BLaER1 treated with 17β-estradiol and CSF1 and Interleukin-3, amounts not matched to agents 10 nM and 100 nM (cell line): ENCODE data around the gene C9orf72.
A peak's percentile ranks its signal among the peaks of the same experiment; 100 is the strongest.

Experiments
- H3K27ac ChIP-seq, 11 experiments: shearing (Covaris generic); formaldehyde crosslinking; 2 replicates each; pipeline ENCODE4 v1.8.1; 2022
- H3K27me3 ChIP-seq, 11 experiments: shearing (Covaris generic); formaldehyde crosslinking; 2 replicates each; pipeline ENCODE4 v1.8.1; 2022
- H3K36me3 ChIP-seq, 11 experiments: shearing (Covaris generic); formaldehyde crosslinking; 2 replicates each; pipeline ENCODE4 v1.8.1; 2022
- H3K4me1 ChIP-seq, 10 experiments: shearing (Covaris generic); formaldehyde crosslinking; 2 replicates each; pipeline ENCODE4 v1.8.1; 2022
- H3K4me2 ChIP-seq, 11 experiments: shearing (Covaris generic); formaldehyde crosslinking; 2 replicates each; pipeline ENCODE4 v1.8.1; 2022
- H3K4me3 ChIP-seq, 10 experiments: shearing (Covaris generic); formaldehyde crosslinking; 2 replicates each; pipeline ENCODE4 v1.8.1; 2022
- H3K9ac ChIP-seq, 11 experiments: shearing (Covaris generic); formaldehyde crosslinking; 2 replicates each; pipeline ENCODE4 v1.8.1; 2022
- H3K9me3 ChIP-seq, 11 experiments: shearing (Covaris generic); formaldehyde crosslinking; replicated peaks in 1 of 11; 2 replicates each; pipeline ENCODE4 v1.8.1; 2022
- H4K20me1 ChIP-seq, 11 experiments: shearing (Covaris generic); formaldehyde crosslinking; 2 replicates each; pipeline ENCODE4 v1.8.1; 2022
- Cebpa-rat ChIP-seq, 11 experiments: shearing (Covaris generic); IDR thresholded peaks; 2 replicates each; pipeline ENCODE4 v1.8.1; 2022

Gene C9orf72

DNA sequence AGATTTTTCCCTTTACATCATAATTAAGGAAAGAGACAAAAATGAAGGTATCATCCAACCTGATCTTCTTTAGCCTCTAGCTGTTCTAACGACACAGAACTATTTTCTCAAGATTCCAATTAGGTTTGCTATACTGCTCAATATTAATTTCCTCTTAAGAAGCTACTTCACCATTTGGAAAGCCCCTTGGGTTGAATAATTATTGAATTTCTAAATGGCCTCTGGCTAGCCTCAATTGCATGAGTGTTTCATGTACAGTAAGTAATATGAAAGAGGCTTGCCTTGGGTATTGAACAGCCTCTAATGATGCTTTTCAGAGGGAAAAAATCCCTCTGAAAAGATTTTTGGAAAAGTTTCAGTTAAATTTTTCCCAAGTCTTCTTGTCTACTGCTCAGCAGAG lies 40.0 kb downstream of the C9orf72 start:
- Histone ChIP-seq H3K27ac (no peak overlapping the region), H3K9me3 (no peaks in the 10 kb centered on the region), H4K20me1 (no peaks in the 10 kb centered on the region), H3K9ac (no peak overlapping the region), H3K36me3 (peaks cover 0 to 21% (median 4%) of the 10 kb centered on the region in 11 experiments; a peak in 6 of 22 replicates), H3K4me3 (no peak overlapping the region), H3K27me3 (no peaks in the 10 kb centered on the region), H3K4me2 (peak overlapping the region in 2 of 11 experiments; percentile 58 to 65; a peak in 3 of 22 replicates), H3K4me1 (peaks cover 10 to 47% (median 13%) of the 10 kb centered on the region in 10 experiments)
- TF ChIP-seq Cebpa-rat (IDR thresholded peaks at IDR 0.05): no peak

DNA sequence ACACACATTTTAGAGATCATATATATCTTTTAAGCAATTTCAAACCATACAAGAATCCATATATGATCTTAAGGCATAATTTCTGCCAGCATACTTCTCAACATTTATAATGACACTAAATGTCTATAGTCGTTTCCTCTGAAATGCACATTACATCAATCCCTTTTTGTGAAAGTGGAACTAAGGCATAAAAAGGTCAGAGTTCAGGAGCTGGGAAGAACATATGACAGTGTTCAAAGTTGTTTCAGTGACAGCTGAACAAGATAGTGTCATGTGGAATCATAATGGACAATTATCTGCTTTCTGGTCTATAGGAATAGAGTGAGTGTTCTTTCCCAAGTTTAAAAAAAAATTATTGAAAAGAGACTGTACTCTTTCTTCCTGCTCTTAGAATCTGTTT lies 41.2 kb downstream of the C9orf72 start:
- H3K27me3 ChIP-seq: peaks cover 6 to 12% (median 11%) of the 10 kb centered on the region in 11 experiments; a peak in 18 of 22 replicates
- TF ChIP-seq Cebpa-rat (IDR thresholded peaks at IDR 0.05): no peak
- no peak overlapping the region for H3K4me2 ChIP-seq
- peaks cover 0 to 17% (median 4%) of the 10 kb centered on the region in 11 experiments; a peak in 6 of 22 replicates for H3K36me3 ChIP-seq
- H3K4me3 ChIP-seq: no peak overlapping the region
- peaks cover 0 to 5% (median 0%) of the 10 kb centered on the region in 11 experiments; a peak in 1 of 22 replicates for H4K20me1 ChIP-seq
- no peak overlapping the region for H3K9ac ChIP-seq
- peaks cover 17 to 57% (median 22%) of the 10 kb centered on the region in 10 experiments for H3K4me1 ChIP-seq
- no peaks in the 10 kb centered on the region for H3K9me3 ChIP-seq
- no peak overlapping the region for H3K27ac ChIP-seq

- Histone ChIP-seq H3K9me3 (no peaks in the 10 kb centered on the region), H3K4me2 (peak overlapping the region in 2 of 11 experiments; percentile 76 to 93; a peak in 3 of 22 replicates), H3K4me1 (peaks cover 17 to 66% (median 22%) of the 10 kb centered on the region in 10 experiments), H3K27ac (no peak overlapping the region), H3K27me3 (peaks cover 6 to 16% (median 11%) of the 10 kb centered on the region in 11 experiments; a peak in 18 of 22 replicates), H3K36me3 (peaks cover 0 to 13% (median 4%) of the 10 kb centered on the region in 11 experiments; a peak in 5 of 22 replicates), H4K20me1 (peaks cover 0 to 7% (median 0%) of the 10 kb centered on the region in 11 experiments; a peak in 1 of 22 replicates), H3K4me3 (no peak overlapping the region; a peak in 1 of 20 replicates), H3K9ac (no peak overlapping the region)
- no peak for TF ChIP-seq Cebpa-rat (IDR thresholded peaks at IDR 0.05)
Measured at GRCh38 chr9:27530915-27531755, 42.1 kb downstream of the C9orf72 start.

DNA sequence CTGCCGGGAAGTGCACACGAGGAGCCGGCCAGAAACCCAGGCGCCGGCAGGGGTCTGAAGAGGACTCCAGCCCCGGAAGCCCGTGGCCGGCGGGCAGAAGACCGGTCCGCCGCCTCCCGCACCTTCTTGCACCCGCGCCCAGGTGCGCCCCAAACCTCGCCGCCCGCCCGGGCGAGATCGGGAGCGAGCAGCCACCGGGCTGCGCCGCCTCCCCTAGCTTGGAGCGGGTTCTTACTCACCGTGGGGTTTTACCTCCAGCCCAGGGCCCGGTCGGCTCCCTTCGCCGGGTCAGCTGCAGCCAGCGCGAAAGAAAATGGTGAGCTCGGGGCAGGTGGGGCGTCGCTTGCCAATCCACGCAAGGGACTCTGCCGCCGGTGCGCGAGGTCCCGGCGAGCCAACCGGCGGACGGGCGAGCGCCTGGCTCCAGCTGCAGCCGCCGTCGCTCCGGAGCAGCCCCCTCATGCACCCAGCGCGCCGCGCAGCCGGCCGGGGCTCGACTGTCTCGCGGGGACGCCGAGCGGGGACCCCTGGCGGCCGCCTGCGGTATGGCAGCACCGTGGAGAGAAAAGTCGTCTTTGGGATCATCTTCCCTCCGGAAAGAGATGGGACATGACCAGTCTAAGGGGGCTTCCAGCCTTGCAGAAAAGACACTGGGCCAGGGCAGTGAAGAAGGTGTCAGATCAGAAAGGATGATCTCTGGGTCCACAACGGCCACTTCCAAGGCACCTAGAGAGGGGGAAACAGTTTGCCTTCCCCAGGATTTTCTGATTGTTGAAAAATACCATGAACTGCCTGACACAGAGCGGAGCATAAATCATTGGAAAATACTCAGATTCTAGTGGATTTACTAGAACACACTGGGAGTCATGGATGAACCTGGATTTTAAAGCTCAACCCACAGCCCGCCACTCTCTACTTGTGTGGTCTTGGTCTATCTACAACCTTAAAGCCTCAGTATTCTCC lies 43.7 kb downstream of the C9orf72 start, which contains the start of gene MOB3B:
TSS of gene MOB3B (minus strand) at position 499 of the 963 bp plus-strand sequence. CDS start 74,264 bp downstream, outside the sequence.
- Histone ChIP-seq H3K27me3 (peaks cover 6 to 16% (median 11%) of the 10 kb centered on the region in 11 experiments; a peak in 18 of 22 replicates), H3K36me3 (peaks cover 0 to 9% (median 0%) of the 10 kb centered on the region in 11 experiments; a peak in 2 of 22 replicates), H3K4me1 (peaks cover 14 to 78% (median 22%) of the 10 kb centered on the region in 10 experiments), H3K4me2 (peak within 1 kb of the TSS; percentile 76 to 99 (median 95)), H3K4me3 (peak within 1 kb of the TSS; percentile 74 to 85 (median 78)), H4K20me1 (peaks cover 0 to 21% (median 0%) of the 10 kb centered on the region in 11 experiments; a peak in 2 of 22 replicates), H3K9me3 (no peaks in the 10 kb centered on the region), H3K9ac (peak within 1 kb of the TSS; percentile 67 to 93 (median 79)), H3K27ac (peak within 1 kb of the TSS; percentile 51 to 93 (median 66))
- no peak for TF ChIP-seq Cebpa-rat (IDR thresholded peaks at IDR 0.05)

- Histone ChIP-seq H3K4me1 (peaks cover 8 to 73% (median 16%) of the 10 kb centered on the region in 10 experiments), H3K27ac (peak overlapping the region; percentile 51 to 93 (median 66))
- TF ChIP-seq Cebpa-rat (IDR thresholded peaks at IDR 0.05): no peak
Measured at GRCh38 chr9:27528886-27529315, 44.4 kb downstream of the C9orf72 start.

GRCh38 chr9:27528076-27528885 lies 45.0 kb downstream of the C9orf72 start:
- H3K4me2 ChIP-seq: peak overlapping the region; percentile 76 to 99 (median 95)

More at GRCh38 chr9:27528886-27529315, 44.4 kb downstream of the C9orf72 start:
- peaks cover 6 to 16% (median 11%) of the 10 kb centered on the region in 11 experiments; a peak in 18 of 22 replicates for H3K27me3 ChIP-seq
- H3K4me2 ChIP-seq: peak overlapping the region; percentile 76 to 99 (median 95)
- peak overlapping the region; percentile 67 to 93 (median 79) for H3K9ac ChIP-seq
- H3K9me3 ChIP-seq: no peaks in the 10 kb centered on the region
- H4K20me1 ChIP-seq: peaks cover 0 to 28% (median 0%) of the 10 kb centered on the region in 11 experiments; a peak in 2 of 22 replicates
- peak overlapping the region; percentile 74 to 85 (median 78) for H3K4me3 ChIP-seq
- peaks cover 0 to 16% (median 0%) of the 10 kb centered on the region in 11 experiments; a peak in 2 of 22 replicates for H3K36me3 ChIP-seq

GRCh38 chr9:27527702-27528075 lies 45.6 kb downstream of the C9orf72 start:
- peak overlapping the region; percentile 76 to 99 (median 95) for H3K4me2 ChIP-seq
- peak overlapping the region; percentile 74 to 85 (median 78) for H3K4me3 ChIP-seq
- H3K36me3 ChIP-seq: peaks cover 0 to 19% (median 0%) of the 10 kb centered on the region in 11 experiments; a peak in 2 of 22 replicates
- H3K27me3 ChIP-seq: peaks cover 6 to 16% (median 11%) of the 10 kb centered on the region in 11 experiments; a peak in 18 of 22 replicates
- peak overlapping the region in 9 of 11 experiments; percentile 74 to 93 (median 80); a peak in 12 of 22 replicates for H3K9ac ChIP-seq
- H3K27ac ChIP-seq: peak overlapping the region in 3 of 11 experiments; percentile 70 to 93 (median 90); a peak in 5 of 22 replicates
- H3K9me3 ChIP-seq: no peaks in the 10 kb centered on the region
- peaks cover 6 to 62% (median 14%) of the 10 kb centered on the region in 10 experiments; a peak in 19 of 20 replicates for H3K4me1 ChIP-seq
- H4K20me1 ChIP-seq: peaks cover 0 to 40% (median 0%) of the 10 kb centered on the region in 11 experiments; a peak in 2 of 22 replicates
- TF ChIP-seq Cebpa-rat (IDR thresholded peaks at IDR 0.05): no peak

More at GRCh38 chr9:27528076-27528885, 45.0 kb downstream of the C9orf72 start:
- H3K4me3 ChIP-seq: peak overlapping the region; percentile 74 to 85 (median 78)
- H3K9ac ChIP-seq: peak overlapping the region; percentile 67 to 93 (median 79)
- H3K27me3 ChIP-seq: peaks cover 6 to 16% (median 11%) of the 10 kb centered on the region in 11 experiments; a peak in 18 of 22 replicates
- peaks cover 0 to 34% (median 0%) of the 10 kb centered on the region in 11 experiments; a peak in 2 of 22 replicates for H4K20me1 ChIP-seq
- no peaks in the 10 kb centered on the region for H3K9me3 ChIP-seq
- TF ChIP-seq Cebpa-rat (IDR thresholded peaks at IDR 0.05): no peak
- H3K36me3 ChIP-seq: peaks cover 0 to 19% (median 0%) of the 10 kb centered on the region in 11 experiments; a peak in 2 of 22 replicates
- H3K27ac ChIP-seq: peak overlapping the region; percentile 51 to 93 (median 66)
- H3K4me1 ChIP-seq: peaks cover 6 to 67% (median 14%) of the 10 kb centered on the region in 10 experiments; a peak in 19 of 20 replicates
